Measurements from ENCODE around the gene MTHFD1. TPM values are rescaled to one million over a fixed set of nuclear protein-coding genes. Genes with fewer than 3 reads are reported as not detected.

Gene MTHFD1
- total and polyA plus RNA-seq, 9 of the 15 experiments (the other 6 are each of a cell fraction or from before 2014, with no cell fraction given), result 66.7 to 158 (median 90.9) TPM

DNA sequence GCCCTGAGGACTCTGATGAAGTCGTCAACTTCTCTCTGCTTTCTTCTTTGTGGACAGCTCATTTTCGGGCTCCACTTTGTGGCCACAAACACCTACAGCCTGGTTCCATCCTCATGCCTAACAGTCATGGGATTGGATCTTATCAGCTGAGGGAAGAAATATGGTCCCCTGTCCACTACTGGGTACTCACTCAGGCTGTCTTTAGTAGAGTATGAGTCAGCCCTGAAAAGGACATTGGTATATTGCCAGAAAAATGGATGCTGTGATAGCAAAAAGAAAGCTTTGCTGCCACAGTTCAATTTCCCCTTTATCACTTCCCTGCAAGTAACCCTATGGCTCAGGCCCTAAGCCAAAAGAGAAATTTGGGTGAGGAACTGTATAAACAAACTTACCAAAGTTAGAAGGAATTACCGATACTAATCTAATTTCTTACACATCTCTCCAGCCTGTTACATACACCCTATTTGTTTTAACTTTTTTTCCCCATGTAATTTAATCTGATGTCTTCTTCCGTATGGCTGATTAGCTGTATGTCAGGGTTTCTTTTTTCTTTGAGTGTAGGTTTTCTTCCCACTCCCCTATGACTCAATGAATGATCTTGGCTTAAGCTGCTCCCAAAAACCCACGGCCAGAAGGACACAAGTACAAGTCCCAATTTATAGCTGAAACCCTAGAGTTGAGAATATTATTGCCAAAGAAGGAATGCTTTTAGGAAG lies 29.1 kb downstream of the MTHFD1 start (continued):
- TF ChIP-seq, protein P1, sequence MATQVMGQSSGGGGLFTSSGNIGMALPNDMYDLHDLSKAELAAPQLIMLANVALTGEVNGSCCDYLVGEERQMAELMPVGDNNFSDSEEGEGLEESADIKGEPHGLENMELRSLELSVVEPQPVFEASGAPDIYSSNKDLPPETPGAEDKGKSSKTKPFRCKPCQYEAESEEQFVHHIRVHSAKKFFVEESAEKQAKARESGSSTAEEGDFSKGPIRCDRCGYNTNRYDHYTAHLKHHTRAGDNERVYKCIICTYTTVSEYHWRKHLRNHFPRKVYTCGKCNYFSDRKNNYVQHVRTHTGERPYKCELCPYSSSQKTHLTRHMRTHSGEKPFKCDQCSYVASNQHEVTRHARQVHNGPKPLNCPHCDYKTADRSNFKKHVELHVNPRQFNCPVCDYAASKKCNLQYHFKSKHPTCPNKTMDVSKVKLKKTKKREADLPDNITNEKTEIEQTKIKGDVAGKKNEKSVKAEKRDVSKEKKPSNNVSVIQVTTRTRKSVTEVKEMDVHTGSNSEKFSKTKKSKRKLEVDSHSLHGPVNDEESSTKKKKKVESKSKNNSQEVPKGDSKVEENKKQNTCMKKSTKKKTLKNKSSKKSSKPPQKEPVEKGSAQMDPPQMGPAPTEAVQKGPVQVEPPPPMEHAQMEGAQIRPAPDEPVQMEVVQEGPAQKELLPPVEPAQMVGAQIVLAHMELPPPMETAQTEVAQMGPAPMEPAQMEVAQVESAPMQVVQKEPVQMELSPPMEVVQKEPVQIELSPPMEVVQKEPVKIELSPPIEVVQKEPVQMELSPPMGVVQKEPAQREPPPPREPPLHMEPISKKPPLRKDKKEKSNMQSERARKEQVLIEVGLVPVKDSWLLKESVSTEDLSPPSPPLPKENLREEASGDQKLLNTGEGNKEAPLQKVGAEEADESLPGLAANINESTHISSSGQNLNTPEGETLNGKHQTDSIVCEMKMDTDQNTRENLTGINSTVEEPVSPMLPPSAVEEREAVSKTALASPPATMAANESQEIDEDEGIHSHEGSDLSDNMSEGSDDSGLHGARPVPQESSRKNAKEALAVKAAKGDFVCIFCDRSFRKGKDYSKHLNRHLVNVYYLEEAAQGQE (IDR thresholded peaks at IDR 0.05; ENCODE audit: borderline replicate concordance), result peak; percentile 12; the same call in 1 of the 2 replicates
- TF ChIP-seq, protein P1 (CRISPR knock-in tag; IDR thresholded peaks at IDR 0.05; ENCODE audit: low read depth), result no peak
- TF ChIP-seq ZNF780A (CRISPR knock-in tag; IDR thresholded peaks at IDR 0.05) (no peak), FOSL1 (tag; conservative IDR thresholded peaks at IDR 0.05) (peak; percentile 91)
- TF ChIP-seq, protein P2, sequence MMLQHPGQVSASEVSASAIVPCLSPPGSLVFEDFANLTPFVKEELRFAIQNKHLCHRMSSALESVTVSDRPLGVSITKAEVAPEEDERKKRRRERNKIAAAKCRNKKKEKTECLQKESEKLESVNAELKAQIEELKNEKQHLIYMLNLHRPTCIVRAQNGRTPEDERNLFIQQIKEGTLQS (IDR thresholded peaks at IDR 0.05), result peak; percentile 55; the same call in 1 of the 2 replicates
- TF ChIP-seq, protein P2 (CRISPR knock-in tag; conservative IDR thresholded peaks at IDR 0.05), result no peak
